Measurements from ENCODE around the gene EXOC4. TPM values are rescaled to one million over a fixed set of nuclear protein-coding genes. Genes with fewer than 3 reads are reported as not detected.

The EXOC4 gene
- total and polyA plus RNA-seq, 2 of the 8 experiments (the other 6 are each of a cell fraction or from before 2014, with no cell fraction given): 27.0 to 67.3 TPM

DNA sequence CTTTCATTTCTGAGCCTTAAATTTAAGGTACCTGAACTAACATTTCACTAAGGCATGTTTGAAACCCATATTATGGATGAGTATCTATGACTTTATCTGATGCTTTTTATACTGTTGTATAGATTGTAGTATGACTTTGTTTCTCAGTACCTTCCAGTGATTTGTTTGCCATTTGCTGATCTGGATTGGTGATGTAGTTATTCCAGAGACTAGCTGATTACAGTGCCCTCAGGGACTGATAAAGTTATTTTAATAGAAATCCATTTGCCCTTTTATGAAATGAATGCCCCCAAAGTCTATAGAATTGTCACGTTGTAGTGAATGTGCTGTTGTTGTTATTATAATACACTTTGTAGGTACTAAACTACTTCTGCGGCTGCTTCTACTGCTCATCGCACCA lies 488.8 kb downstream of the EXOC4 start (continued):
- TF ChIP-seq, protein P1, sequence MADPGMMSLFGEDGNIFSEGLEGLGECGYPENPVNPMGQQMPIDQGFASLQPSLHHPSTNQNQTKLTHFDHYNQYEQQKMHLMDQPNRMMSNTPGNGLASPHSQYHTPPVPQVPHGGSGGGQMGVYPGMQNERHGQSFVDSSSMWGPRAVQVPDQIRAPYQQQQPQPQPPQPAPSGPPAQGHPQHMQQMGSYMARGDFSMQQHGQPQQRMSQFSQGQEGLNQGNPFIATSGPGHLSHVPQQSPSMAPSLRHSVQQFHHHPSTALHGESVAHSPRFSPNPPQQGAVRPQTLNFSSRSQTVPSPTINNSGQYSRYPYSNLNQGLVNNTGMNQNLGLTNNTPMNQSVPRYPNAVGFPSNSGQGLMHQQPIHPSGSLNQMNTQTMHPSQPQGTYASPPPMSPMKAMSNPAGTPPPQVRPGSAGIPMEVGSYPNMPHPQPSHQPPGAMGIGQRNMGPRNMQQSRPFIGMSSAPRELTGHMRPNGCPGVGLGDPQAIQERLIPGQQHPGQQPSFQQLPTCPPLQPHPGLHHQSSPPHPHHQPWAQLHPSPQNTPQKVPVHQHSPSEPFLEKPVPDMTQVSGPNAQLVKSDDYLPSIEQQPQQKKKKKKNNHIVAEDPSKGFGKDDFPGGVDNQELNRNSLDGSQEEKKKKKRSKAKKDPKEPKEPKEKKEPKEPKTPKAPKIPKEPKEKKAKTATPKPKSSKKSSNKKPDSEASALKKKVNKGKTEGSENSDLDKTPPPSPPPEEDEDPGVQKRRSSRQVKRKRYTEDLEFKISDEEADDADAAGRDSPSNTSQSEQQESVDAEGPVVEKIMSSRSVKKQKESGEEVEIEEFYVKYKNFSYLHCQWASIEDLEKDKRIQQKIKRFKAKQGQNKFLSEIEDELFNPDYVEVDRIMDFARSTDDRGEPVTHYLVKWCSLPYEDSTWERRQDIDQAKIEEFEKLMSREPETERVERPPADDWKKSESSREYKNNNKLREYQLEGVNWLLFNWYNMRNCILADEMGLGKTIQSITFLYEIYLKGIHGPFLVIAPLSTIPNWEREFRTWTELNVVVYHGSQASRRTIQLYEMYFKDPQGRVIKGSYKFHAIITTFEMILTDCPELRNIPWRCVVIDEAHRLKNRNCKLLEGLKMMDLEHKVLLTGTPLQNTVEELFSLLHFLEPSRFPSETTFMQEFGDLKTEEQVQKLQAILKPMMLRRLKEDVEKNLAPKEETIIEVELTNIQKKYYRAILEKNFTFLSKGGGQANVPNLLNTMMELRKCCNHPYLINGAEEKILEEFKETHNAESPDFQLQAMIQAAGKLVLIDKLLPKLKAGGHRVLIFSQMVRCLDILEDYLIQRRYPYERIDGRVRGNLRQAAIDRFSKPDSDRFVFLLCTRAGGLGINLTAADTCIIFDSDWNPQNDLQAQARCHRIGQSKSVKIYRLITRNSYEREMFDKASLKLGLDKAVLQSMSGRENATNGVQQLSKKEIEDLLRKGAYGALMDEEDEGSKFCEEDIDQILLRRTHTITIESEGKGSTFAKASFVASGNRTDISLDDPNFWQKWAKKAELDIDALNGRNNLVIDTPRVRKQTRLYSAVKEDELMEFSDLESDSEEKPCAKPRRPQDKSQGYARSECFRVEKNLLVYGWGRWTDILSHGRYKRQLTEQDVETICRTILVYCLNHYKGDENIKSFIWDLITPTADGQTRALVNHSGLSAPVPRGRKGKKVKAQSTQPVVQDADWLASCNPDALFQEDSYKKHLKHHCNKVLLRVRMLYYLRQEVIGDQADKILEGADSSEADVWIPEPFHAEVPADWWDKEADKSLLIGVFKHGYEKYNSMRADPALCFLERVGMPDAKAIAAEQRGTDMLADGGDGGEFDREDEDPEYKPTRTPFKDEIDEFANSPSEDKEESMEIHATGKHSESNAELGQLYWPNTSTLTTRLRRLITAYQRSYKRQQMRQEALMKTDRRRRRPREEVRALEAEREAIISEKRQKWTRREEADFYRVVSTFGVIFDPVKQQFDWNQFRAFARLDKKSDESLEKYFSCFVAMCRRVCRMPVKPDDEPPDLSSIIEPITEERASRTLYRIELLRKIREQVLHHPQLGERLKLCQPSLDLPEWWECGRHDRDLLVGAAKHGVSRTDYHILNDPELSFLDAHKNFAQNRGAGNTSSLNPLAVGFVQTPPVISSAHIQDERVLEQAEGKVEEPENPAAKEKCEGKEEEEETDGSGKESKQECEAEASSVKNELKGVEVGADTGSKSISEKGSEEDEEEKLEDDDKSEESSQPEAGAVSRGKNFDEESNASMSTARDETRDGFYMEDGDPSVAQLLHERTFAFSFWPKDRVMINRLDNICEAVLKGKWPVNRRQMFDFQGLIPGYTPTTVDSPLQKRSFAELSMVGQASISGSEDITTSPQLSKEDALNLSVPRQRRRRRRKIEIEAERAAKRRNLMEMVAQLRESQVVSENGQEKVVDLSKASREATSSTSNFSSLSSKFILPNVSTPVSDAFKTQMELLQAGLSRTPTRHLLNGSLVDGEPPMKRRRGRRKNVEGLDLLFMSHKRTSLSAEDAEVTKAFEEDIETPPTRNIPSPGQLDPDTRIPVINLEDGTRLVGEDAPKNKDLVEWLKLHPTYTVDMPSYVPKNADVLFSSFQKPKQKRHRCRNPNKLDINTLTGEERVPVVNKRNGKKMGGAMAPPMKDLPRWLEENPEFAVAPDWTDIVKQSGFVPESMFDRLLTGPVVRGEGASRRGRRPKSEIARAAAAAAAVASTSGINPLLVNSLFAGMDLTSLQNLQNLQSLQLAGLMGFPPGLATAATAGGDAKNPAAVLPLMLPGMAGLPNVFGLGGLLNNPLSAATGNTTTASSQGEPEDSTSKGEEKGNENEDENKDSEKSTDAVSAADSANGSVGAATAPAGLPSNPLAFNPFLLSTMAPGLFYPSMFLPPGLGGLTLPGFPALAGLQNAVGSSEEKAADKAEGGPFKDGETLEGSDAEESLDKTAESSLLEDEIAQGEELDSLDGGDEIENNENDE (IDR thresholded peaks at IDR 0.05; ENCODE audit: insufficient replicate concordance, low read length): no peak
- TF ChIP-seq JUND (IDR thresholded peaks at IDR 0.05; ENCODE audit: low read length) (no peak), GABPA (IDR thresholded peaks at IDR 0.05; ENCODE audit: borderline replicate concordance, insufficient read depth, low read length) (no peak), CHD2 (IDR thresholded peaks at IDR 0.05; ENCODE audit: low read length) (no peak)
- TF ChIP-seq, protein P2, sequence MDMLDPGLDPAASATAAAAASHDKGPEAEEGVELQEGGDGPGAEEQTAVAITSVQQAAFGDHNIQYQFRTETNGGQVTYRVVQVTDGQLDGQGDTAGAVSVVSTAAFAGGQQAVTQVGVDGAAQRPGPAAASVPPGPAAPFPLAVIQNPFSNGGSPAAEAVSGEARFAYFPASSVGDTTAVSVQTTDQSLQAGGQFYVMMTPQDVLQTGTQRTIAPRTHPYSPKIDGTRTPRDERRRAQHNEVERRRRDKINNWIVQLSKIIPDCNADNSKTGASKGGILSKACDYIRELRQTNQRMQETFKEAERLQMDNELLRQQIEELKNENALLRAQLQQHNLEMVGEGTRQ (IDR thresholded peaks at IDR 0.05; ENCODE audit: low read length): no peak
